Immature natural killer cell (primary cell): ENCODE measurements around the gene SCN3A. TPM values are rescaled to one million over a fixed set of nuclear protein-coding genes. Genes with fewer than 3 reads are reported as not detected.

Experiments used
- DNase-seq, 3 donors: peaks; one replicate each; pipeline ENCODE4 v3.0.0; 2022; ENCODE audit warnings: mixed read lengths in 1 of 3
- H3K27ac Mint-ChIP-seq, 6 donors: one replicate each; pipeline ENCODE4 v1.8.0; 2020; ENCODE audit warnings: mixed read lengths in 6 of 6, mild to moderate bottlenecking in 5 of 6, inconsistent platforms in 4 of 6, moderate library complexity in 3 of 6
- H3K27me3 Mint-ChIP-seq, 3 donors: one replicate each; pipeline ENCODE4 v1.8.0; 2020 to 2021; ENCODE audit warnings: low read depth in 3 of 3, mild to moderate bottlenecking in 3 of 3, mixed read lengths in 3 of 3, moderate library complexity in 3 of 3, inconsistent platforms in 1 of 3
- H3K36me3 Mint-ChIP-seq, 3 donors: one replicate each; pipeline ENCODE4 v1.8.0; 2020; ENCODE audit warnings: mixed read lengths in 3 of 3, inconsistent platforms in 2 of 3, mild to moderate bottlenecking in 2 of 3
- H3K4me1 Mint-ChIP-seq, 2 donors: one replicate each; pipeline ENCODE4 v1.8.0; 2020; ENCODE audit warnings: inconsistent platforms in 2 of 2, mild to moderate bottlenecking in 2 of 2, mixed read lengths in 2 of 2, moderate library complexity in 1 of 2
- H3K4me3 Mint-ChIP-seq, 5 donors: one replicate each; pipeline ENCODE4 v1.8.0; 2020; ENCODE audit warnings: mild to moderate bottlenecking in 5 of 5, mixed read lengths in 5 of 5, inconsistent platforms in 3 of 5, moderate library complexity in 3 of 5
- H3K9me3 Mint-ChIP-seq, 6 donors: one replicate each; pipeline ENCODE4 v1.8.0; 2020; ENCODE audit warnings: mild to moderate bottlenecking in 6 of 6, mixed read lengths in 6 of 6, inconsistent platforms in 4 of 6, moderate library complexity in 3 of 6
- polyA plus RNA-seq, 3 donors: library from polyadenylated mRNA; unstranded; fragments of 300-500 nt; fragmentation: Illumina TruSeq; gene quantifications; one replicate each; pipeline ENCODE4 v1.2.3, GENCODE V29; 2021

Gene SCN3A
- not detected for polyA plus RNA-seq

DNA sequence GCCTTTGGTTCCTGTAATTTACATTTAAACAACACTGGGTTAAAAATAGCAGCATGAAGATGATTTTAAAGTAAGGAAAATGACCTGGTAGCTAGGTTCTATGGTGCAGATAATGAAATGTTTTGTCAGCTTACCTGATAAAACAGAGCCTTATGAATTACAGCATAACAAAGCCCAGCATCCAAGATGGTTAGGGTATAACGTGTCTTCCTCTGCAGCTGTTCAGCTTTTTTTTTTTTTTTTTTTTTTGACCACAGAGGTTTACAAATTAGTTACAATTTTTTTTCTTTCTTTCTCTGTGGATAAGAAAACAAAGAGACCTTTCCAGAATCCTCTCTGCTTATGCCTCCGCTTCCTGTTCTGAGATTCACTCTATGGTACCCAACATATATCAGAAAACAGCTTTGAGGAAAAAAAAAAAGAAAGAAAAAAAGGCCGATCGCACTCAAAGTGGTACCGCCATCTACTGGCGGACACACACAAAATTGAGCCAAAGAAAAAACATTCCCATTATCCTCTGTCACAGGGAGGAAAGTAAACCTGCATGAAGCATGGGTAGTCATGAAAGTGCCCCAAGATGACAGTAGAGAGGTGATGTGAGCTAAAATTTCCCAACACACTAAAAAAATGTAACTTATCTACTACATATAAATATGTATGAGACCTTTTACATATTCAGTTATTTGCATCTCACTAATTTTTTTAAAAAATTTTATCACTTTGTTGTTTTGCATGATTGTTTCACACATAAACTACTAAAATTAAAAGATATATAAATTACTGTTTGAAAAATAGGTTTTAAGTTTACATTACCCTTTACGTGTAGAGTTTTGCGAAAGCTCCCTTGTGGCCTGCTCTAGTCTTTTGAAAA lies at the start of gene SCN3A:
SCN3A (minus strand) TSS at position 362 of the 871 bp plus-strand sequence. CDS start 27,656 bp downstream, outside the sequence.
- peak in 1 of 3 donors; percentile 1 for DNase-seq
- H3K9me3 Mint-ChIP-seq: peaks cover 0 to 2% (median 0%) of the 10 kb centered on the region in 6 donors
- peak within 1 kb of the TSS in 4 of 5 donors; percentile 12 to 54 (median 32) for H3K4me3 Mint-ChIP-seq
- H3K36me3 Mint-ChIP-seq: no peaks in the 10 kb centered on the region
- peaks cover 3 to 10% of the 10 kb centered on the region in 2 donors for H3K4me1 Mint-ChIP-seq
- no peak within 1 kb of the TSS for H3K27ac Mint-ChIP-seq
- peaks cover 0 to 3% (median 1%) of the 10 kb centered on the region in 3 donors for H3K27me3 Mint-ChIP-seq

DNA sequence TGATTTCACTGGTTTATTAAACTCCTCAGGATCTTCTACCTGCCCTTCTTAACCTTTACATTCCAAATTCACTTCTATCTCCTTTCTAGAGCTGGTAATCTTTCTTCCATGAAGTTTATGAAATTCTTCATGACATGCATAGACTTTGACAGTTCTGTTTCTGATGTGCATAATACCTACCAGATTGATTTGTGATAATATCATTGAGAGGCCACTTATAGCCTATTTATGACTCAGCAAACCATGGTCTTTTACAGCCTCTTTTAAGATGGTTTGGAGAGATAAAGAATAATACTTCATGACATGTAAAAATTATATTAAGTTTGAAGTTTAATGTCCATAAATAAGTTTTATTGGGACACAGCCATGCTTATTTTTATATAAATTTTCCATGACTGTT lies 49.3 kb upstream of the SCN3A start:
- no peaks in the 10 kb centered on the region for H3K36me3 Mint-ChIP-seq
- no peaks in the 10 kb centered on the region for H3K4me1 Mint-ChIP-seq
- no peak overlapping the region for H3K4me3 Mint-ChIP-seq
- DNase-seq: no peak
- no peak overlapping the region for H3K27ac Mint-ChIP-seq
- peaks cover 0 to 4% (median 3%) of the 10 kb centered on the region in 3 donors for H3K27me3 Mint-ChIP-seq
- H3K9me3 Mint-ChIP-seq: peaks cover 0 to 3% (median under 1%) of the 10 kb centered on the region in 6 donors

GRCh38 chr2:165251366-165251765 lies 47.5 kb upstream of the SCN3A start:
- Mint-ChIP-seq H3K27ac (no peak overlapping the region), H3K4me1 (no peaks in the 10 kb centered on the region), H3K27me3 (peaks cover 0 to 4% (median 3%) of the 10 kb centered on the region in 3 donors), H3K36me3 (no peaks in the 10 kb centered on the region), H3K9me3 (no peaks in the 10 kb centered on the region), H3K4me3 (no peak overlapping the region)
- DNase-seq: no peak

- Mint-ChIP-seq H3K27me3 (peaks cover 0 to 4% (median 4%) of the 10 kb centered on the region in 3 donors), H3K9me3 (no peaks in the 10 kb centered on the region), H3K4me3 (no peak overlapping the region), H3K27ac (no peak overlapping the region), H3K36me3 (no peaks in the 10 kb centered on the region), H3K4me1 (no peaks in the 10 kb centered on the region)
- DNase-seq: no peak
These were observed 44.4 kb upstream of the SCN3A start for GRCh38 chr2:165248238-165248637.

DNA sequence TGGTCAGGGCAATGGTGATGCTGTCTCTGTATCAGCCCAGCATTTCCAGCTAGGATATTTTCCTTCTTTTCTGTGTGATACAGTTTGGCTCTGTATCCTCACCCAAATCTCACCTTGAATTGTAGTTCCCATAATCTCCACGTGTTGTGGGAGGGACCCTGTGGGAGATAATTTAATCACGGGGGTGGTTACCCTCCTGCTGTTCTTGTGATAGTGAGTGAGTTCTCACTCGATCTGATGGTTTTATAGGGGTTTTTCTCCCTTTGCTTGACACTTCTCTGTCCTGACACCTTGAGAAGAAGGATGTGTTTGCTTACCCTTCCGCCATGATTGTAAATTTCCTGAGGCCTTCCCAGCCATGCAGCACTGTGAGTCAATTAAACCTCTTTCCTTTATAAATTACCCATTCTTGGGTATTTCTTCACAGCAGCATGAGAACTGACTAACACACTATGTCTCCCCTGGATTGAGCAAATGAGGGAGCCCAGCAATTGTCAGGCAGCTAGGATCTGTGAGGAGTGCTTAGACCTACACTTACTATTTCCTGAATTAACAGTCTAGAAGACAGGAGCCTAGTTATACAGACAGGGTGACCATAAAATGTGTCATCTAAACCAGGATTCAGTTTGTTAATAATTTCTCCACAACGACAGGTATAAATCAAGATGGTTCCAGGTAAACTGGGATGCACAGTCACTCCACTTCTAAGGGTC lies 41.4 kb upstream of the SCN3A start:
- peaks cover 0 to 4% (median 2%) of the 10 kb centered on the region in 3 donors for H3K27me3 Mint-ChIP-seq
- H3K4me1 Mint-ChIP-seq: no peaks in the 10 kb centered on the region
- DNase-seq: no peak
- H3K36me3 Mint-ChIP-seq: no peaks in the 10 kb centered on the region
- H3K4me3 Mint-ChIP-seq: no peak overlapping the region
- H3K9me3 Mint-ChIP-seq: no peaks in the 10 kb centered on the region
- no peak overlapping the region for H3K27ac Mint-ChIP-seq

DNA sequence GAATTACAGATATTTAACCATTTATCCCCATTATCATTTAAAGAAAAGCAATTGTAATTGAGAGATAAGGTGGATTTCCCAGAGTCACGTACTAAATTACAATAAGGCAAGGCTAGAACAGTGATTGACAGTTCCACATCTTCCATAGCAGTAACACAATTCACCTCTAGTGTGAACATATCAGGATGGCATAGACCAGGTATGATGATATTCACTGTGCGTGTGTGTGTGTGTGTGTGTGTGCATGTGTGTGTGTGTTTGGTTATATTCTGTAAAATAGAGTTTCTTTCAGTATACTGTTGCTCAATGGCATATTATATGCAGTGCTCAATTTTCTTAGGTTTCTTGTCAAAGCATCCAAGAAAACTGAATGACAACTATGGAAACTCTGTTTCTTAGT lies 37.1 kb upstream of the SCN3A start:
- no peak for DNase-seq
- Mint-ChIP-seq H3K27me3 (peaks cover 0 to 4% (median 2%) of the 10 kb centered on the region in 3 donors), H3K4me1 (no peaks in the 10 kb centered on the region), H3K4me3 (no peak overlapping the region), H3K27ac (no peak overlapping the region), H3K36me3 (no peaks in the 10 kb centered on the region), H3K9me3 (peaks cover 0 to 1% (median 0%) of the 10 kb centered on the region in 6 donors)

- Mint-ChIP-seq H3K4me1 (no peaks in the 10 kb centered on the region), H3K27me3 (peaks cover 0 to 4% (median 0%) of the 10 kb centered on the region in 3 donors), H3K36me3 (no peaks in the 10 kb centered on the region), H3K4me3 (no peak overlapping the region), H3K9me3 (peaks cover 0 to 4% (median 0%) of the 10 kb centered on the region in 6 donors), H3K27ac (no peak overlapping the region)
- DNase-seq: no peak
These were observed 36.1 kb upstream of the SCN3A start for GRCh38 chr2:165239856-165240515.

- peaks cover 0 to 4% (median 0%) of the 10 kb centered on the region in 6 donors for H3K9me3 Mint-ChIP-seq
- H3K4me1 Mint-ChIP-seq: no peaks in the 10 kb centered on the region
- no peak within 1 kb of the TSS for H3K4me3 Mint-ChIP-seq
- no peaks in the 10 kb centered on the region for H3K36me3 Mint-ChIP-seq
- H3K27ac Mint-ChIP-seq: no peak within 1 kb of the TSS
- H3K27me3 Mint-ChIP-seq: peaks cover 0 to 4% (median 0%) of the 10 kb centered on the region in 3 donors
- no peak for DNase-seq
These were observed 35.4 kb upstream of the SCN3A start, which contains the start of gene SCN2A for GRCh38 chr2:165239230-165239629. Gene SCN2A, plus strand, starts transcription at chr2:165239414. Its CDS starts 56,410 bp downstream, at chr2:165295824.

- Mint-ChIP-seq H3K27me3 (peaks cover 0 to 4% (median 0%) of the 10 kb centered on the region in 3 donors), H3K27ac (no peak overlapping the region)
- DNase-seq: no peak
These were observed 34.4 kb upstream of the SCN3A start for GRCh38 chr2:165238295-165238694.

DNA sequence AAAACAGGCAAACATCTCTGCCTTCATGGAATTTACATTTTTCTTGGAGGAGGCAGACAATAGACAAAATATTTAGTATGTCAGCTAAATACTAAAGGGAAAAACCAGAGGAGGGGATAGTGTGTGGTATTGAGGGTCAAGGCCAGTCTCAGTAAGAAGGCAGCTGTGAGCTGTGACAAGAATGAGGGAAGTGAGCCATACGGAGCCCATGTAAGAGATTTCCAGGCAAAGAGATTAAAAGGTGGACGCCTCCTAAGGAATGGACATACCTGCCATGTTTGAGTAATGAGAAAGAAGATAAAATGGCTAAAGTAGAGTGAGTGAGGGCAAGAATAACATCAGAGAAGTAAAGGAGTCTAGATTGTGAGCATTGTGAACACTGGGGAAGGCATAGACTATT lies 33.2 kb upstream of the SCN3A start:
- Mint-ChIP-seq H3K4me1 (no peaks in the 10 kb centered on the region), H3K4me3 (no peak overlapping the region), H3K9me3 (peaks cover 0 to 6% (median 0%) of the 10 kb centered on the region in 6 donors), H3K27me3 (no peaks in the 10 kb centered on the region), H3K27ac (no peak overlapping the region), H3K36me3 (no peaks in the 10 kb centered on the region)
- DNase-seq: no peak

More at GRCh38 chr2:165238295-165238694, 34.4 kb upstream of the SCN3A start:
- Mint-ChIP-seq H3K36me3 (no peaks in the 10 kb centered on the region), H3K4me3 (no peak overlapping the region), H3K4me1 (no peaks in the 10 kb centered on the region), H3K9me3 (peaks cover 0 to 4% (median 0%) of the 10 kb centered on the region in 6 donors)

GRCh38 chr2:165227571-165227970 lies 23.7 kb upstream of the SCN3A start:
- Mint-ChIP-seq H3K9me3 (peaks cover 0 to 3% (median 0%) of the 10 kb centered on the region in 6 donors), H3K4me1 (no peaks in the 10 kb centered on the region), H3K36me3 (no peaks in the 10 kb centered on the region), H3K27me3 (peaks cover 0 to 4% (median 2%) of the 10 kb centered on the region in 3 donors), H3K27ac (no peak overlapping the region), H3K4me3 (no peak overlapping the region)
- no peak for DNase-seq

DNA sequence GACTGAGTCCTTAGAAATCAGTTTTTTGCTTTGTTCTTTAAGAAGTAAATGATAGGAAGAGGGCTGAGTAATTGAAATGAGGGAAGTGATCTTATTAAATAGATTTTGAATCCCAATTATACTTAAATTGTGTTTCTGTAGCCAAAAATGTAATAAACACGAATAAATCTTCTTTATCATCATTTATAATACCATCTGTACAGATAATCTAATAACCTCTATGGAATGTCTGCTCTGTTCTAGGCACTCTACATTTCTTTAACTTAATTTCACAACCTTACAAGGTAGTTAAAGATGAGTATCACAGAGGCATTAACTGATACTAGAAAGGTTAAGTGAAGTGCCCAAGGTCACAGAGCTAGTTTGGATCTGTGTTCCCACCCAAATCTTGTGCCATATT lies 21.1 kb upstream of the SCN3A start:
- Mint-ChIP-seq H3K27me3 (peaks cover 0 to 4% (median 2%) of the 10 kb centered on the region in 3 donors), H3K36me3 (no peaks in the 10 kb centered on the region), H3K4me3 (no peak overlapping the region), H3K4me1 (no peaks in the 10 kb centered on the region), H3K27ac (no peak overlapping the region), H3K9me3 (no peaks in the 10 kb centered on the region)
- DNase-seq: no peak

GRCh38 chr2:165219481-165219880 lies 15.6 kb upstream of the SCN3A start:
- H3K27me3 Mint-ChIP-seq: peaks cover 0 to 6% (median 4%) of the 10 kb centered on the region in 3 donors
- H3K27ac Mint-ChIP-seq: no peak overlapping the region
- no peak overlapping the region for H3K4me3 Mint-ChIP-seq
- DNase-seq: no peak
- no peaks in the 10 kb centered on the region for H3K4me1 Mint-ChIP-seq
- H3K36me3 Mint-ChIP-seq: no peaks in the 10 kb centered on the region
- no peaks in the 10 kb centered on the region for H3K9me3 Mint-ChIP-seq
